ENCODE results near the gene FALEC. TPM values are rescaled to one million over a fixed set of nuclear protein-coding genes. Genes with fewer than 3 reads are reported as not detected.

The FALEC gene
- total RNA-seq, 4 donors from 2014 or later = 0.88 to 1.0 TPM; not detected in 2

DNA sequence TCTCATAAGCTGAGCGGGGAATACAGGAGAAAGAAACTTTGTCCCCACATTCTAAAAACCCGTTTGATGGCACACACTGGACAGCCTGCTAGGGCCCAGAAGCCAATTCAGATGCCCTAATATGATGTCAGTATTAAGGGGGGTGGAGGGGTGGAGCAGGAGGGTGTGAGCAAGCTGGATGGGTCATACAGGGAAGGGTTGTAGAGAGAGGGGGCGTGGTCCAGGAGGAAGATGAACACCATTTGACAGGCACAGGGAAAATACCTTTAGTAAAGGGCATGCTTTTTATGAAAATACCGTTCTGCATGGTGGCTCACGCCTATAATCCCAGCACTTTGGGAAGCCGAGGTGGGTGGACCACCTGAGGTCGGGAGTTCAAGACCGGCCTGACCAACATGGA lies 22.4 kb upstream of the FALEC start:
- Histone ChIP-seq H3K9me3 (no peaks in the 10 kb centered on the region), H3K27me3 (no peaks in the 10 kb centered on the region), H3K4me1 (no peaks in the 10 kb centered on the region), H3K4me3 (no peak overlapping the region), H3K36me3 (no peaks in the 10 kb centered on the region), H3K27ac (no peak overlapping the region)
- no peak for DNase-seq
- TF ChIP-seq, protein P1, sequence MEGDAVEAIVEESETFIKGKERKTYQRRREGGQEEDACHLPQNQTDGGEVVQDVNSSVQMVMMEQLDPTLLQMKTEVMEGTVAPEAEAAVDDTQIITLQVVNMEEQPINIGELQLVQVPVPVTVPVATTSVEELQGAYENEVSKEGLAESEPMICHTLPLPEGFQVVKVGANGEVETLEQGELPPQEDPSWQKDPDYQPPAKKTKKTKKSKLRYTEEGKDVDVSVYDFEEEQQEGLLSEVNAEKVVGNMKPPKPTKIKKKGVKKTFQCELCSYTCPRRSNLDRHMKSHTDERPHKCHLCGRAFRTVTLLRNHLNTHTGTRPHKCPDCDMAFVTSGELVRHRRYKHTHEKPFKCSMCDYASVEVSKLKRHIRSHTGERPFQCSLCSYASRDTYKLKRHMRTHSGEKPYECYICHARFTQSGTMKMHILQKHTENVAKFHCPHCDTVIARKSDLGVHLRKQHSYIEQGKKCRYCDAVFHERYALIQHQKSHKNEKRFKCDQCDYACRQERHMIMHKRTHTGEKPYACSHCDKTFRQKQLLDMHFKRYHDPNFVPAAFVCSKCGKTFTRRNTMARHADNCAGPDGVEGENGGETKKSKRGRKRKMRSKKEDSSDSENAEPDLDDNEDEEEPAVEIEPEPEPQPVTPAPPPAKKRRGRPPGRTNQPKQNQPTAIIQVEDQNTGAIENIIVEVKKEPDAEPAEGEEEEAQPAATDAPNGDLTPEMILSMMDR (IDR thresholded peaks at IDR 0.05) = no peak
- TF ChIP-seq POLR2A (IDR thresholded peaks at IDR 0.05) = no peak
- intact Hi-C loops (cut with DNase I; ENCODE audit: low total_unique reads) = no loop called here

DNA sequence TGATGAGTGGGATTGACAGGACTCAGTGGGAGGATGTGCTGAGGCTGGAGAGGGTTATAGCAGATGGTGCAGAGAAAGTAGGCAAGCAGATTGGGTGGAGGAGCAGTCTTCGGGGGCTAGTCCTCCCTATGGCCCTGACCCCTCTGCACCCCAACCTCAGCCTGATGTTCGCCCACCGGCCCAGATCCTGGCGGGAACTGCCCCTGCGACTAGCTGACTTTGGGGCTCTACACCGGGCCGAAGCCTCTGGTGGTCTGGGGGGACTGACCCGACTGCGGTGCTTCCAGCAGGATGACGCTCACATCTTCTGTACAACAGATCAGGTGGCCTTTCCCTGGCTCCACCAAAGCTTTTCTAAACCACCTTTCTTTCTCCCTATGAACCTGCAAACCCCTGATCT lies 17.2 kb upstream of the FALEC start:
- Histone ChIP-seq H3K27me3 (no peaks in the 10 kb centered on the region), H3K4me1 (no peaks in the 10 kb centered on the region), H3K36me3 (no peaks in the 10 kb centered on the region), H3K9me3 (no peaks in the 10 kb centered on the region), H3K4me3 (no peak overlapping the region), H3K27ac (no peak overlapping the region)
- TF ChIP-seq, protein P1 (IDR thresholded peaks at IDR 0.05) = no peak
- no peak for DNase-seq
- intact Hi-C loops (cut with DNase I; ENCODE audit: low total_unique reads) = no loop called here

DNA sequence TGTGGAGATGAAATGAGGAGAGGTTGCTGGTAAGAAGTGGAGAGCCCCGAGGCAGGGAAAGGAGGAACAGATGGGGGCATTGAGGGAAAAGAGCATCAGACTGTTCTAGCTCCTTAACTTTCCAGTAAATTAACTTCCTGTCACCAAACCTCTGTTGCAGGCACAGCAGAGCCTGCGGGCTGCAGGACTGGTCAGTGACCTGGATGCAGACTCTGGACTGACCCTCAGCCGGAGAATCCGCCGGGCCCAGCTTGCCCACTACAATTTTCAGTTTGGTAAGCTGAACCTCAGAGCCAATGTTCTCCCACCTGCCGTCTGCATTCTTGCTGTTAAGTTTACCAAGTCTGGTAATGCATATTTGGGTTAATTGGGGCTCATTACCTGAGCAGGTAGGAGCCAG lies 10.1 kb upstream of the FALEC start:
- Histone ChIP-seq H3K9me3 (no peaks in the 10 kb centered on the region), H3K4me3 (no peak overlapping the region), H3K27ac (no peak overlapping the region), H3K4me1 (no peaks in the 10 kb centered on the region), H3K27me3 (no peaks in the 10 kb centered on the region), H3K36me3 (no peaks in the 10 kb centered on the region)
- intact Hi-C loops (cut with DNase I; ENCODE audit: low total_unique reads) = no loop called here
- TF ChIP-seq POLR2A (IDR thresholded peaks at IDR 0.05) = no peak
- TF ChIP-seq, protein P1 (IDR thresholded peaks at IDR 0.05) = no peak
- DNase-seq = no peak

DNA sequence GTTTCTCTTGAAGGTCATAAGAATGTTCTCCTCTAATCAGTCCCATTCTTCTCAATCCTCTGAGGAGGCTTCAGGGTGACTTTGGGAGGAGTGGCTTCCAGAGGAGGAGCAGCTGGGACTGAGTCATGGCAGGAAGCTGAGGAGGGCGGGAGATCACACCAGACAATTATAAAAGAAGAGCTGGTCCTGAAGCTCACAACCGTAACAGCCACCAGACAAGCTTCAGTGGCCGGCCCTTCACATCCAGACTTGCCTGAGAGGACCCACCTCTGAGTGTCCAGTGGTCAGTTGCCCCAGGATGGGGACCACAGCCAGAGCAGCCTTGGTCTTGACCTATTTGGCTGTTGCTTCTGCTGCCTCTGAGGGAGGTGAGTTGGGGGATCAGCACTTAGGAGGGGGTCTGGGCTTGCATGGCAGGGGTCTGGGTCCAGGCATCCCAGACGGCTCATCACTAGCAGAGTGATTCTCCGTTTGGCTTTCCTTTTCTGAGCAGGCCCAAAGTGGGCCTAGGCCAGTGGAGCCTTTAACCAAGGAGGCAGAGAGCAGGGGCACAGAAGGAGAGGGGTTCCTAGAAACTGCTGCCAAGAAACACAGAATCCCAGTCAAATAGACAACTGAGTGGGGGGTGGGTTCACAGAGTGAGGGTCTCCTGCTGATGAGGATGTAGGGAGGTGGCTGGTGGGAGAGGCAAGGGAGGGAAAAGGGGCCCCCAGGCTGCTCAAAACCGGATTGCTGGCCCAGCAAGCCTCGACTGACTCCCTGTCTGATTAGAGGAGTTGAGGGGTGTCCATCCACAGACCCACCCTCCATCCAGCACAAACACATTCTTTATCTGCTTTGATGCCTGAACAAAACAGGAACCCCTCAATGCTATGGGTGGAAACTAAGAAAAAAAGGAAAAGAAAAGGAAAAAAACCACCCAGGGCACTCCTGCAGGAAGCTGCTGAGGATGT lies 7.4 kb upstream of the FALEC start, which contains the start of gene ECM1:
ECM1 (plus strand) TSS at position 198 of the 953 bp plus-strand sequence; CDS start at position 299, 101 bp downstream.
- TF ChIP-seq, protein P1 (IDR thresholded peaks at IDR 0.05) = no peak
- TF ChIP-seq POLR2A (IDR thresholded peaks at IDR 0.05) = peak in 1 of 2 donors; percentile 23
- Histone ChIP-seq H3K27ac (peak within 1 kb of the TSS; percentile 73 to 78), H3K4me3 (no peak within 1 kb of the TSS), H3K36me3 (no peaks in the 10 kb centered on the region), H3K4me1 (no peaks in the 10 kb centered on the region), H3K27me3 (no peaks in the 10 kb centered on the region), H3K9me3 (no peaks in the 10 kb centered on the region)
- intact Hi-C loops (cut with DNase I; ENCODE audit: low total_unique reads) = no loop called here
- peak; percentile 61 to 68 for DNase-seq

DNA sequence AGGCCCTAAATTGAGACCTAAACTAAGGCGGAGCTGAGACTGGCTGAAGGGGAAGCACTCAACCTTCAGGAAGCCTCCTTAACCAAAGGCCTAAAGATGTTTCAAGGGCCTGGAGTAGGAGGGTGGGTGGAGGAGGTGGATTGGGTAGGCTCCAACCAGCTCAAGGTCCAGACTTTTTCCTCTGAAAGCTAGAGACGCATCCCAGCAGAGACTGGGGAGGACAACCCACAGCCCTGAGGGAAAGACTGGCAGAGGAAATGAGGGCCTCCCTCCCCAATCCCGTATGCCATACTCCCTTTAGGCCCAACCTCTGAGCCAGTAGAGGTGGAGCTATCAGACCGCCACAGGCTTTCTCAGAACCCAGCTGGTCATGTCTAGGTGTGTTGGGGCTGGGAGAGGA lies 6.6 kb upstream of the FALEC start:
- Histone ChIP-seq H3K4me1 (no peaks in the 10 kb centered on the region), H3K9me3 (no peaks in the 10 kb centered on the region), H3K36me3 (no peaks in the 10 kb centered on the region), H3K27me3 (no peaks in the 10 kb centered on the region), H3K4me3 (no peak overlapping the region), H3K27ac (peak overlapping the region; percentile 73 to 78)
- no peak for TF ChIP-seq POLR2A (IDR thresholded peaks at IDR 0.05)
- intact Hi-C loops (cut with DNase I; ENCODE audit: low total_unique reads) = no loop called here
- DNase-seq = no peak

All from uterus (tissue), 4 donors.